Smooth muscle cell of the brain vasculature (primary cell): Measurements from ENCODE around the gene SENP8.
"Not testable (repeated sequence)": the region's sequence is repeated elsewhere in the genome, so short reads cannot be mapped to it uniquely, and the experiment has no call there.

Experiments
- DNase-seq: peaks from one replicate; pipeline ENCODE4 v3.0.0-alpha.2; 2012; ENCODE audit warnings: low read depth, low spot score

Gene SENP8

GRCh38 chr15:72118017-72118978 is at the start of gene SENP8, which contains the start of gene MYO9A:
TSS of gene SENP8 (plus strand) at chr15:72118403. CDS start at chr15:72139624, 21,221 bp downstream.
TSS of gene MYO9A (minus strand) at chr15:72118150. CDS start at chr15:72046563, 71,587 bp downstream.
- DNase-seq: peak; percentile 96

- no peak for DNase-seq
These were observed 49.3 kb upstream of the SENP8 start for GRCh38 chr15:72068856-72069255.

- DNase-seq: no peak
These were observed 47.3 kb upstream of the SENP8 start for GRCh38 chr15:72070817-72071447.

- DNase-seq: not testable (repeated sequence)
These were observed 46.8 kb upstream of the SENP8 start for GRCh38 chr15:72071448-72071825.

- DNase-seq: no peak
These were observed 43.7 kb upstream of the SENP8 start for GRCh38 chr15:72074335-72075060.

- no peak for DNase-seq
These were observed 40.3 kb upstream of the SENP8 start for GRCh38 chr15:72077950-72078349.

- DNase-seq: no peak
These were observed 39.3 kb upstream of the SENP8 start for GRCh38 chr15:72078887-72079286.

GRCh38 chr15:72082176-72082575 is 36.0 kb upstream of the SENP8 start:
- no peak for DNase-seq

GRCh38 chr15:72086010-72086697 is 32.0 kb upstream of the SENP8 start:
- DNase-seq: no peak

- DNase-seq: no peak
These were observed 31.1 kb upstream of the SENP8 start for GRCh38 chr15:72086920-72087648.

- no peak for DNase-seq
These were observed 26.2 kb upstream of the SENP8 start for GRCh38 chr15:72092006-72092405.

- no peak for DNase-seq
These were observed 25.5 kb upstream of the SENP8 start for GRCh38 chr15:72092691-72093090.

- DNase-seq: no peak
These were observed 21.4 kb upstream of the SENP8 start for GRCh38 chr15:72096796-72097195.

GRCh38 chr15:72098040-72098439 is 20.2 kb upstream of the SENP8 start:
- DNase-seq: no peak

GRCh38 chr15:72099155-72099554 is 19.0 kb upstream of the SENP8 start:
- DNase-seq: no peak

- DNase-seq: not testable (repeated sequence)
These were observed 17.7 kb upstream of the SENP8 start for GRCh38 chr15:72100551-72100950.

- no peak for DNase-seq
These were observed 13.1 kb upstream of the SENP8 start for GRCh38 chr15:72105111-72105510.

- DNase-seq: no peak
These were observed 12.1 kb upstream of the SENP8 start for GRCh38 chr15:72106068-72106467.

- no peak for DNase-seq
These were observed 7.8 kb upstream of the SENP8 start for GRCh38 chr15:72110355-72110754.

GRCh38 chr15:72112116-72112515 is 6.1 kb upstream of the SENP8 start:
- no peak for DNase-seq

- DNase-seq: no peak
These were observed 5.4 kb upstream of the SENP8 start for GRCh38 chr15:72112805-72113204.
